Right ventricle myocardium inferior (tissue), 1 donor: Measurements from ENCODE around the gene MITD1. TPM values are rescaled to one million over a fixed set of nuclear protein-coding genes. Genes with fewer than 3 reads are reported as not detected.
"Not testable (repeated sequence)": the region's sequence is repeated elsewhere in the genome, so short reads cannot be mapped to it uniquely, and the experiment has no call there.

Experiments used
- ATAC-seq: fragments of 200-7000 bp; cut with Tn5 transposase; one replicate; pipeline ENCODE4 v1.9.1; 2020; ENCODE audit warnings: mild to moderate bottlenecking, moderate library complexity
- DNase-seq: peaks from one replicate; pipeline ENCODE4 v3.0.0; 2021; ENCODE audit errors: missing footprints
- intact Hi-C: fragments of 100-400 bp; cut with DNase I; formaldehyde crosslinking; loops from one replicate; pipeline ENCODE4 v1.11.0; 2022
- total RNA-seq: library from RNA; stranded (reverse); fragmentation: NEBNext Ultra II Directional; extraction: Animal tissue kit (Norgen Biotek cat#: 25700); gene quantifications from one replicate; pipeline ENCODE4 v1.2.1, GENCODE V29; 2021
- donor health status: DM: no; HTN: yes; CAD: no; lungs with severe emphysema.

MITD1 gene
- total RNA-seq, 1 donor from 2014 or later: 17.3 TPM

DNA sequence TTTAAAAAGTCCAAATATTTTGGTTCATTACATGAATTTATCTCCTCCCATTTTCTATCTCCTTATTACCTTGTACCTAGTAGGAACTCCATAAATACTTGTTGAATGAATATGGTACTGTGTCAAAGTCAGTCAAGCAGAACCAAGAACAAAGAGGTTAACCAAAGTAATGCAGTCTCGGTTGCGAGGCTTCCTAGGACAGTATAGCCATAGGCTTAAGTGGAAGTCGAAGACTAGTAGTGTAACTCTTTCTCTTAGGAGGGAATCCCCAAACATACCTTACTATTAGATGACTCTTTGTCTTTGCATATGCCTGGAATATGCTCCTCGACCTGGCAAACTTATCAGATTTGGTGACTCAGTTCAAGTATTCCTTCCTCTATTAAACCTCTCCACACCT, 21.3 kb downstream of the MITD1 start:
- intact Hi-C loops: loop anchor here (10.0 kb wide), 1 partner anchor 325 kb away; no protein-coding TSS in a partner anchor
- ATAC-seq: no peak
- no peak for DNase-seq

DNA sequence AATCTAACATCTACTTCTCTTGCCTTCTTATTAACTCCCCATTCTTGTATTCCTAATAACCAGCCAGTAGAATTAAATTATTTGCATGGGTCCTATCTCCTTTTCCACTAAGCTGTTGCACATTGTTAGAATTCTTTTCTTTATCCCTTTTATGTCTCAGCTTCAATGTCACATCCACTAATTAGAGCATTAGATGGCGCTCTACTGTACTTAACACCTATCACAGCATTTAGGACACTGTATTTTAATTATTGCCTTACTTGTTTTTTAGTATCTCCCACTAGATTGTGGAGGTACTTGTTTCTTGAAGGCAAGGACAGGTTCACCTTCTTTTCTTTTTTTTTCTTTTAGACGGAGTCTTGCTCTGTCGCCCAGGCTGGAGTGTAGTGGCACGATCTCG, 22.3 kb downstream of the MITD1 start:
- DNase-seq (no peak), ATAC-seq (no peak)
- intact Hi-C loops: loop anchor here (10.0 kb wide), 1 partner anchor 326 kb away; no protein-coding TSS in a partner anchor

DNA sequence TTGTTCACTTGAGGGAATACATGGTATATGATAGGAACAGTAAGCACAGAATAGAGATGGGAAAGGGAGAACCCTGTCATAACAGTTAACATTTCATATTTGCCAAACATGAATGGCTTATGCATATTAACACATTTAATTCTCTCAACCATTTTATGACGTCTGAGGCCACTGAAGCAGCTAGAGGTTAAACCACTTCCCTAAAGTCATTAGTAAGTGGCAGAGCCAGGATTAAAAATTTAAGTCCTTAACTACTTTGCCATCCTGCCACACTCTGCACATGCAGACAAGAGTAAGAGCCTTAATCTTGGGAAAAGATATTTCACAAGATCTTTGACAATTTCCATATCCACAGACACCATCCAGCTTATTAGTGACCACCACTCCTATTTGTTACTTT, 24.0 kb downstream of the MITD1 start:
- DNase-seq (no peak), ATAC-seq (no peak)
- intact Hi-C loops: loop anchor here (10.0 kb wide), 1 partner anchor 328 kb away; no protein-coding TSS in a partner anchor

DNA sequence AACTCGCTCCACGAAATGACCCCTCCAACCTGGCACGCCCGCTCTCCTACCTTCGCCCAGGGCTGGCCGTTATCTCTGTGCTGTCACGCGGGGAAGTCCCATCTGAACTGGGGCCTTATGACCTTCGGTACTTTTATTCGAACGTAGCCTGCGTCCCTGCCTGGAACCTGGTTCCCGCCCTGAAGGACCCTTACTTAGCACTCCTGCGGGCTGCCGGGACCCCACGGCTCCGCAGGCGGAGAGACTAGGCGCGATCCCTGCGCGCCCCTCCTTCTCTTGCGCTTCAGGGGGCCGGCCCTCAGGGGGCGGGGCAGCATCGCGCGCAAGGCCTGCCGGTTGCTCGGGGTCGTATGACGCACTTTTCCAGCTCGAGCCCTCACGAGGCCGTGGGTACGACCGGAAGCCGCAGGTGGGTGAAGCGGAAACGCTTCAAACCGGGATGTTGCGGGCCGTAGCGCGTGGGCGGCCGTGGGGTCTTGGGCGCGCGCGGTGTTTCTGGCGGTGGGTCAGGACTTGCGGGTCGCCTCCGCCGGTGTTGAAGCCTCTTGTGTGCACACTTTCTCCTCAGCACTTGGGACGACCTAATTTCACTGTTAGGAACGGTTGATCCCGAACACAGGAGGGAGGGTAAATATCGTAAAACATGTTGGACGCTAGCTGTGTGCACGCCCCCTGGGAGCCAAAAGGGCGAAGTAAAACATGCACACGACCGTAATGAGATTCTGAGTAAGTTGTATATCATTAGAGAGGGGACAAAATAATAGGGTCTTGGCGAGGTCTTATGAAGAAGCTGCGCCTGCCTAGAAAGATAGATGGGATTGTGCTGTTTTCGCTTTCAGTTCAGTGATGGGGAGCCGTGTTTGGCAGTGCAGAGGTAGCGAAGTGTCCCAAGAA, 26.0 kb downstream of the MITD1 start, which contains the start of the genes LIPT1 and TSGA10:
LIPT1 (plus strand) TSS at position 325 of the 894 bp plus-strand sequence. CDS start 6,991 bp downstream, outside the sequence.
TSGA10 (minus strand) TSS at position 300 of the 894 bp plus-strand sequence. CDS start 45,503 bp downstream, outside the sequence.
- ATAC-seq (peak; percentile 99), DNase-seq (peak; percentile 94)
- intact Hi-C loops: loop anchor here (2.0 to 10.0 kb wide), 2 partner anchors 14 to 330 kb away; partner anchors contain the start of gene C2orf15

DNA sequence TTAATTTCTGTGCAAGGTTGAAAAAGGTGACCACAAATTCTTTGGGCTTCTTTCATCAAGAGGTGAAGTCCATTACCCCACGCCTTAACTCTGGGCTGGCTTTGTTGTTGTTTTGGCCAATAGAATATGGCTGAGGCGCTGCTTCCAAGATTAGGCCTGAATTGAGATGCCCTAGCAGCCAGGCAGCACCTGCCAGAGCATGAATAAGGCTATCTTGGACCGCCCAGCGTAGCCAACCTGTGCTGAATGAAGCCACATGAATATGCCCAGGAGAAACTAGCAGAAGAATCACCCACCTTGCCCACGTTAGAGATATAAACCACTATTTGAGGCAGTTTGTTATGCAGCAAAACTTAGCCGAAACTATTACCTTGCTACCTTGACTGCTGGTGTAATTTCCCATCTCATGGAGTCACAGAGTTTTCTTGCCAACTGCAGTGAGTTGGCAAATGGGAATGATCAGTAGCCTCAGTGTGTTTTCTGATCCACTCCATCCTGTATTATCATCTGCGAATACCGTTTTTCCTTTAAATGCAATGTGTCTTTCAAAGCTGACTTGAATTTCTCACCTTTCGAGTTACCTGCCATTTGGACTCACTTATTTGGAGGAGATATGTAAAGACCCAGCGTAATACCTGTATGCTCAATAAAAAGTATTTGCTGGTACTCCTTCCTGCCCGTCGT, 26.8 kb downstream of the MITD1 start:
- ATAC-seq: no peak

DNA sequence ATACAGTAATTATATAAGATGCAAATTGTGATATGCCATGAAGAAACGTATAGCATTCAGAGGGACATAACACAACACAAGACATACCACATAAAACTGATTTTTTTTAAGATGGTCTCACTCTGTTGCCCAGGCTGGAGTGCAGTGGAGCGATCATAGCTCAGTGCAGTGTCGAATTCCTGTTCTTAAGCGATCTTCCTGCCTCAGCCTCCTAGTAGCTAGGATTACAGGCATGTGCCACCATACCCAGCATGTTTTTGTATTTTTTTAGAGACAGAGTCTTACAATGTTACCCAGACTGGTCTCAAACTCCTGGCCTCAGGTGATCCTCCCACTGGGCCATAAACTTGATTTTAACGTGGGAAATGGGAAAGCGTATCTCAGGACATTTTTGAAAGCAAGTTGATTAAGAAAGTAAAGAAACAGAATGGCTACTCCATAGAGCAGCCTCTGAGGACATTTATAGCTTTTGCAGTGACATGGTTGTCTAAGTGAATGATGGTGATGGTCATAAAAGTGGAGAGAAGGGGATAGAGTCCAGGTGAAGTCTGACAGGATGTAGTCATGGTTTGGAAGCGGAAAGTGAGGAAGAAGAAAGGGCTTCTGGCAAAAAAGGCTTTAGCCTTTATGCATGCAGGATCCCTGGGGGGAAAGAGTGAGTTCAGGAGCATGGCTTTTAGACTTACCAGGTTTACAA, 28.5 kb downstream of the MITD1 start:
- ATAC-seq: no peak
- no peak for DNase-seq
- intact Hi-C loops: loop anchor here (10.0 kb wide), 1 partner anchor 332 kb away; no protein-coding TSS in a partner anchor

More for the DNA sequence above, 26.8 kb downstream of the MITD1 start:
- intact Hi-C loops: loop anchor here (2.0 to 10.0 kb wide), 2 partner anchors 13 to 331 kb away; partner anchors contain the start of gene C2orf15
- no peak for DNase-seq

DNA sequence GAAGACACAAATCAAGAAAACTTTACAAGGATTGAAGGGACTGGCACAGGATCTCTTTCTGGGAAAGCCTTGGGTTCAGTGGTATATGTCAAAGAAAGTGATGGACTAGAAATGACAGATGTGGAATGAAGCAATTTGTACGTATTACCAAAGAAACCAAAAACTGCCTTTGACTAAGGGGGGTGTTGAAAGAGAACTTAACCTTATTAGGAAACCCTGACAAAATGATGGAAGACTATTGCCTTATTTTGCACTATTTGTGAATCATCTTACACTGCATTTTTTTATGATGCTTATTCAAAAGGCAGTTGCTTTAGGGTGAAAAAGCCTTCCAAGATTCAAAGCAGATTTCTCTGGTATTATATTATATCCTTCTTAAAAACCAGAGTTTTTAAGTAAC, 30.2 kb downstream of the MITD1 start:
- DNase-seq (no peak), ATAC-seq (no peak)
- intact Hi-C loops: loop anchor here (10.0 kb wide), 1 partner anchor 334 kb away; no protein-coding TSS in a partner anchor

DNA sequence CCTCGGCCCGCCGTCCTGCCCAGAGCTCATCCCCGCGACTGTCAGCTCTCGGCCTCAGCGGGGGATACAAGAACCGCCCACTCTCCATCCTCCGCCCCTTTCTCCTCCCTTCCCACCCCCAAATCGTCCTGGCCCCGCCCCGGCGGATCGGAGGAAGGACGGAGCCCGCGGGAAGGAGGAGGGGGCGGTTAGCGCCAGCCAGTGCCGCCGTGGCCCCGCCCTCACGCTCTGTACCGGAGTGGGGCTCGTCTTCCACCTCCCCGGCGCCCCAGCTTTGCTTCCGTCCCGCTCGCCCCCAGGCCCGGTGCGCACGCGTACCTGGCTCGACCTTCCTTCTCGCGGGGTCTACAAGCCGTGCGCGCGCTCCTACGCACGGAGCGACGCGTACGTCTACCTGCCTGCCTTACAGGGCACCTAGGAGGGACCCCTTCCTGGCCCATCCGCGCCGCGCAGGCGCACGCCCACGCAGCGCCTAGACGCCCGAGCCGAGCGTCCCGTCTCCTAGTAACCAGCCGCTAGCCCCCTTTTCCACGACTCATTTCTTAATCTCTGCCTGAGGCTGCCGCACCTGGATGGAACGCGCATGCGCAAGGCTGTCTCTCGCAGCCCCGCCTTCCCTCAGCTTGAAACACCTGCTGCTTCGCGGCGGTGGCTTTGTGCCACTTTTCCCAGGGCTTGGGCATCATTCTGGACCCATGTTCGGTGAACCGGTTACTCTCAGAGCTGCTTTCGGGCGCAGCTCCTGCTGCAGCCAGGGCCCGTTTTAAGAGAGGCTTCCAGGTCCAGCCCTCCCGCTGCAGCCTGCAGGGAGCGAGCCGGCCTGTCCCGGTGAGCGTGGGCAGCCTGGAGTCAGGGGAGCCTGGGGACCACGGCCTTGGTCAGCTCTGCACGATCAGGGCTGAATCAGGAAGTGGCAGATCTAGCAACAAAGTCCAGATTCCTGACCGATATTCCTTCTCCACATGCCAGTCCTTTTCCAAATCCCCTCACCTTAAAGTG, 39.4 kb downstream of the MITD1 start, which contains the start of gene C2orf15:
C2orf15 (plus strand) TSS at position 598 of the 999 bp plus-strand sequence. CDS start 8,852 bp downstream, outside the sequence.
- intact Hi-C loops: loop anchor here (2.0 kb wide), 1 partner anchor 13 kb away; the partner anchor contains the start of genes LIPT1 and TSGA10
- ATAC-seq (peak; percentile 99), DNase-seq (peak; percentile 97)

DNA sequence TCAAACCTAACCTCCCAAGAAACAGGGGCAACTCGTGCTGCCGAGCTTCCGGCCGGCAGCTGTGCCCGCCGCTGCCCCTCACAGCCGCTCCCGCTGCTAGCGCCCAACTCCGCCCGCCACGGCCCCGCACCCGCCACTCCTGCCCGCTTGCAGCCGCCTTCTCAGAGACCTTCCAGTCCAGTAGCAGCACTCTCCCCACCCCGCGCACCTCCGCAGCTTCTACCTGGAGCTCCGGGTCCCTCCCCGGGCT, 40.1 kb downstream of the MITD1 start:
- intact Hi-C loops: loop anchor here (2.0 kb wide), 1 partner anchor 14 kb away; the partner anchor contains the start of genes LIPT1 and TSGA10
- peak; percentile 45 for ATAC-seq
- DNase-seq: no peak

DNA sequence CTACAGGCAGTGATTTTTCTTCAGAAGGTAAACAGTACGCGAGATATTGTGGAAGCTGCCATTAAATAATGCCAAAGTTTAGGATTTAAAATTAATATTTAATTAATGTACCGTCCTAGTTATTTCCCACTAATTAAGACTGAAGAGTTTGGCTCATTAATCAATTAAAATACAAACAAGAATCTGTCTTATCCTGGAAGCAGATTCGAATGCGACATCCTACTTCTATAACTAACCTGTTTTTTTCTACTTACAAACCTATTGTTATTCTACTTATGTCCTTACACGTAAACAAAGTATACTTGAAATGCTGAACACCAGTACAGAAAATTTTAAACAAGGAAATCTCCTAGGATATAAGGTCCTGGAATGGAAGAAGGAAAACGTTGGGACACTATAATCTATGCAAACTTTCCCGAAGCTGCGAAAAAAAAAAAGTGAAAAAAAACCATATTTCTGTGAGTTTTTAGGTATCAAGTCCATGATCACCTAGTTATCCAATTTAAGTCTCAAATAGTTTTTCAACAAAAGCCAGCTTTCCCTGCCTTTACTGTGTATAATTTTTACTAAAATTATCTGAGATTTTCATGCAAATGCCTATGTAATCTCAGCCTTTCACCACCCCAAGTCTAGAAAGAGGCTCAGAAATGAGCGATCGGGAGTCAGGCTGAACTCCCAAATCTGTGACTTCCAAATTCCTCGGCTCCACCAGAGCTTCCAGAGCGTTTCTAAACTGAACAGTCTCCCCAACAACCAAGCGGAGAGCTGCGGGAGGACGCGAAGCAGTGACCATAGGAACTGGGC, 40.6 kb downstream of the MITD1 start:
- ATAC-seq (no peak), DNase-seq (no peak)
- intact Hi-C loops: loop anchor here (2.0 kb wide), 1 partner anchor 15 kb away; the partner anchor contains the start of genes LIPT1 and TSGA10

DNA sequence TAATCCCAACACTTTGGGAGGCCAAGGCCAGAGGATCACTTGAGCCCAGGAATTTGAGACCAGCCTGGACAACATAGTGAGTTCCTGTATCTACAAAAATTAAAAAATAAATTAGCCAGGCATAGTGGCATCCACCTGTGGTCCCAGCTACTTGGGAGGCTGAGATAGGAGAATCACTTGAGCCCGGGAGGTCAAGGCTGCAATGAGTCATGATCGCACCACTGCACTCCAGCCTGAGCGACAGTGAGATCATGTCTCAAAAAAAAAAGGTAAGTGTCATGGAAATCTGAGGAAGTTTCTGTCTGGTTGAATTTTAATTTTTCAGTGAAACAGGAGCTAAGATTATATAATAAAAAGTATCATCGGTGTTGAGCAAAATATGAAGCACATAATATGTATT, 41.9 kb downstream of the MITD1 start:
- ATAC-seq: no peak
- DNase-seq: no peak
- intact Hi-C loops: no loop called here

DNA sequence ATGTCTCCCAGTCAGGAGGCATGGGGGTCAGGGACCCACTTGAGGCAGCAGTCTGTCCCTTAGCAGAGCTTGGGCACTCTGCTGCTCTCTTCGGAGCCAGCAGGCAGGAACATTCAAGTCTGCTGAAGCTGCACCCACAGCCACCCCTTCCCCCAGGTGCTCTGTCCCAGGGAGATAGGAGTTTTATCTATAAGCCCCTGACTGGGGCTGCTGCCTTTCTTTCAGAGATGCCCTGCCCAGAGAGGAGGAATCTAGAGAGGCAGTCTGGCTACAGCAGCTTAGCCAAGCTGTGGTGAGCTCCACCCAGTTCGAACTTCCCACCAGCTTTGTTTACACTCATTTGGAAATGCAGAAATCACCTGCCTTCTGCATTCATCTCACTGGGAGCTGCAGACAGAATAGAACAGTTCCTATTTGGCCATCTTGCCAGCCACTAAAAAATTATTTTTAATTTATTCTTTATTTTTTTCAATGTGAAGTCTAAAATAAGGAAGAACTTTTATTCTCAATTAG, 45.8 kb downstream of the MITD1 start:
- intact Hi-C loops, ATAC-seq, DNase-seq: not testable (repeated sequence)

DNA sequence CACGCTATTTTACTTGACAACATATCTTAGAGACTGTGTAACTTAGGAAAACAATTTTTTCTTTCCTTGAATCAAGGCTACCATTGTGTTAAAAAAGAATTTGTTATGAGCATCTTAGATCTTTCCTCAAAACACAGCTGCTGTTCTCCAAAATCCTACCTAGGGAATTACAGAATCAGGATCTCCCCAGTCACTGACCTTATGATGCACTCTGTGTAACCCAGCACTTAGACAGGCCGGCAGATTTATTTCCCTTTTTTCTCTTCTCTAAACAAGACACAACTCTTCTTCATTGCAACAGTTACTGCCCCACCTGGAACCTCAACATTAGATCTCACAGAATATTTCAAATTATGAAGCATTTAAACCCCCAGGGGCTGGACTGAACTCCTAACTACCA, 52.9 kb downstream of the MITD1 start:
- no peak for DNase-seq

More for the DNA sequence above, 52.9 kb downstream of the MITD1 start:
- intact Hi-C loops: no loop called here
- no peak for ATAC-seq
